A549 (cell line): ENCODE results near the gene TRABD2B. TPM values are rescaled to one million over a fixed set of nuclear protein-coding genes. Genes with fewer than 3 reads are reported as not detected.
A peak's percentile ranks its signal among the peaks of the same experiment; 100 is the strongest.

Experiments
- ATAC-seq, 2 experiments: fragments of 200-7000 bp in 1 of 2; fragments of >200 bp in 1 of 2; cut with Nextera tagmentation in 1 of 2; cut with Tn5 transposase in 1 of 2; 3 replicates each; pipeline versions ENCODE4 v1.8.0 to v1.9.1; 2018 to 2020; ENCODE audit warnings: mild to moderate bottlenecking in 1 of 2, moderate library complexity in 1 of 2
- CTCF ChIA-PET: fragments of 300-600 bp; sonication (Branson Sonifier 250); formaldehyde crosslinking; extraction: SDS; loops from one replicate; lab custom pipeline; 2021; ENCODE audit warnings: antibody characterized with exemption, inconsistent platforms; lab: Yijun Ruan, JAX
- POLR2A ChIA-PET: fragments of 350-600 bp; formaldehyde crosslinking; extraction: SDS; loops from one replicate; lab custom pipeline; 2021; ENCODE audit warnings: antibody characterized with exemption, inconsistent platforms; lab: Yijun Ruan, JAX
- DNase-seq, 2 experiments: peaks; one replicate each; pipeline versions ENCODE4 v3.0.0 to v3.0.0-alpha.2; 2011 to 2016; ENCODE audit warnings: low read depth in 1 of 2, low spot score in 1 of 2
- FAIRE-seq: peaks from 2 replicates; lab custom pipeline; 2011; peaks lifted over from hg19 to GRCh38; lab: Jason Lieb, UNC
- H3K27ac ChIP-seq, 2 experiments: fragments of >200 bp; sonication (Bioruptor Twin); formaldehyde crosslinking; 3 replicates each; pipeline ENCODE4 v1.5.1; 2016 to 2017
- H3K4me1 ChIP-seq: fragments of >200 bp; sonication (Bioruptor Twin); formaldehyde crosslinking; 3 replicates; pipeline ENCODE4 v1.6.1; 2016
- H3K4me2 ChIP-seq: fragments of >200 bp; sonication (Bioruptor Twin); formaldehyde crosslinking; 3 replicates; pipeline ENCODE4 v1.6.1; 2016
- H3K4me3 ChIP-seq: fragments of >200 bp; sonication (Bioruptor Twin); formaldehyde crosslinking; 3 replicates; pipeline ENCODE4 v1.5.1; 2016
- H3K9me3 ChIP-seq: fragments of >200 bp; sonication (Bioruptor Twin); formaldehyde crosslinking; 3 replicates; pipeline ENCODE4 v1.6.1; 2016
- BHLHE40 ChIP-seq: IDR thresholded peaks from 2 replicates; pipeline ENCODE4 v1.6.1; 2012; ENCODE audit warnings: low read depth, low read length, inconsistent platforms
- CBX8 ChIP-seq: fragments of 200-600 bp; sonication (generic); IDR thresholded peaks from 2 replicates; pipeline ENCODE4 v1.6.1; 2016
- CHD2 ChIP-seq: fragments of 150-350 bp; IDR thresholded peaks from 2 replicates; pipeline ENCODE4 v1.6.1; 2014; ENCODE audit warnings: low read length; ENCODE audit not compliant: partially characterized antibody
- CHD4 ChIP-seq: fragments of 200-600 bp; sonication (generic); IDR thresholded peaks from 2 replicates; pipeline ENCODE4 v1.6.1; 2016; ENCODE audit warnings: antibody characterized with exemption, mild to moderate bottlenecking, borderline replicate concordance
- ESRRA ChIP-seq: fragments of 150-350 bp; IDR thresholded peaks from 2 replicates; pipeline ENCODE4 v1.6.1; 2014; ENCODE audit warnings: mild to moderate bottlenecking, low read length, borderline replicate concordance
- FOSL2 ChIP-seq, 2 experiments: fragments of 450-650 bp in 1 of 2; fragments of >200 bp in 1 of 2; sonication (Bioruptor Twin) in 1 of 2; formaldehyde crosslinking; IDR thresholded peaks; 2 replicates each; pipeline versions ENCODE4 v1.5.0 to v1.6.1; 2016 to 2020; ENCODE audit warnings: mild to moderate bottlenecking in 1 of 2, moderate library complexity in 1 of 2
- HES2 ChIP-seq: fragments of >200 bp; sonication (Bioruptor Twin); formaldehyde crosslinking; IDR thresholded peaks from 2 replicates; pipeline ENCODE4 v1.6.1; 2016
- HOXB13 ChIP-seq: fragments of 250-450 bp; sonication (Bioruptor Pico); IDR thresholded peaks from 2 replicates; pipeline ENCODE4 v1.5.0; 2020; ENCODE audit warnings: low read depth, mild to moderate bottlenecking, moderate library complexity
- JUN ChIP-seq, 2 experiments: fragments of >200 bp; sonication (Bioruptor Twin); formaldehyde crosslinking; IDR thresholded peaks; 2 replicates in 1 of 2; 3 replicates in 1 of 2; pipeline ENCODE4 v1.6.1; 2016 to 2017
- JUNB ChIP-seq: fragments of >200 bp; sonication (Bioruptor Twin); formaldehyde crosslinking; IDR thresholded peaks from 2 replicates; pipeline ENCODE4 v1.6.1; 2016
- KDM1A ChIP-seq: fragments of 200-600 bp; sonication (generic); IDR thresholded peaks from 2 replicates; pipeline ENCODE4 v1.6.1; 2016; ENCODE audit warnings: low read depth, mild to moderate bottlenecking
- MAX ChIP-seq: IDR thresholded peaks from 2 replicates; pipeline ENCODE4 v1.6.1; 2012
- PHF8 ChIP-seq: fragments of 200-600 bp; sonication (generic); IDR thresholded peaks from 2 replicates; pipeline ENCODE4 v1.6.1; 2016; ENCODE audit warnings: low read depth, mild to moderate bottlenecking, antibody characterized with exemption, moderate library complexity, borderline replicate concordance
- POLR2A ChIP-seq: IDR thresholded peaks from 2 replicates; pipeline ENCODE4 v1.6.1; 2012; ENCODE audit warnings: mild to moderate bottlenecking, low read length
- RARB ChIP-seq: fragments of 250-450 bp; sonication (Bioruptor Pico); IDR thresholded peaks from 2 replicates; pipeline ENCODE4 v1.8.0; 2021; ENCODE audit warnings: mild to moderate bottlenecking, moderate library complexity
- RFX5 ChIP-seq: fragments of 450-650 bp; IDR thresholded peaks from 2 replicates; pipeline ENCODE4 v1.7.1; 2014; ENCODE audit warnings: antibody characterized with exemption, mild to moderate bottlenecking, moderate library complexity
- SREBF2 ChIP-seq: fragments of 450-650 bp; IDR thresholded peaks from 2 replicates; pipeline ENCODE4 v1.6.1; 2014; ENCODE audit warnings: mild to moderate bottlenecking, moderate library complexity
- ZFP36 ChIP-seq: fragments of 450-650 bp; IDR thresholded peaks from 2 replicates; pipeline ENCODE4 v1.6.1; 2014; ENCODE audit warnings: borderline replicate concordance; ENCODE audit not compliant: partially characterized antibody
- WGBS: methylation state at CpG from one replicate; pipeline ENCODE4 v1.1.6; 2017; ENCODE audit errors: missing lambda C conversion rate; 5-methylcytosine and 5-hydroxymethylcytosine counted together
- polyA plus RNA-seq, 4 experiments: library from polyadenylated mRNA; depleted of rRNA in 3 of 4; stranded (reverse); fragments of >200 nt; fragmentation: RNase III in 1 of 4; extraction: RNeasy Plus Mini Kit Qiagen cat#74134 plus additional on column Dnase treatment in 1 of 4; gene quantifications; 2 replicates in 3 of 4; 3 replicates in 1 of 4; pipeline ENCODE4 v1.2.3, GENCODE V29; 2011 to 2017
- TF ChIP-seq, protein P1 (sequence below): fragments of >200 bp; sonication (Bioruptor Twin); formaldehyde crosslinking; IDR thresholded peaks from 3 replicates; pipeline ENCODE4 v1.6.1; 2016
- TF ChIP-seq, protein P2 (sequence below): fragments of 250-450 bp; sonication (Bioruptor Pico); IDR thresholded peaks from 2 replicates; pipeline ENCODE4 v1.5.0; 2021; ENCODE audit warnings: mild to moderate bottlenecking, moderate library complexity, borderline replicate concordance

The TRABD2B gene
- polyA plus RNA-seq, 2 of the 4 experiments (the other 2 are of a cell fraction): 0.04 to 0.21 TPM

DNA sequence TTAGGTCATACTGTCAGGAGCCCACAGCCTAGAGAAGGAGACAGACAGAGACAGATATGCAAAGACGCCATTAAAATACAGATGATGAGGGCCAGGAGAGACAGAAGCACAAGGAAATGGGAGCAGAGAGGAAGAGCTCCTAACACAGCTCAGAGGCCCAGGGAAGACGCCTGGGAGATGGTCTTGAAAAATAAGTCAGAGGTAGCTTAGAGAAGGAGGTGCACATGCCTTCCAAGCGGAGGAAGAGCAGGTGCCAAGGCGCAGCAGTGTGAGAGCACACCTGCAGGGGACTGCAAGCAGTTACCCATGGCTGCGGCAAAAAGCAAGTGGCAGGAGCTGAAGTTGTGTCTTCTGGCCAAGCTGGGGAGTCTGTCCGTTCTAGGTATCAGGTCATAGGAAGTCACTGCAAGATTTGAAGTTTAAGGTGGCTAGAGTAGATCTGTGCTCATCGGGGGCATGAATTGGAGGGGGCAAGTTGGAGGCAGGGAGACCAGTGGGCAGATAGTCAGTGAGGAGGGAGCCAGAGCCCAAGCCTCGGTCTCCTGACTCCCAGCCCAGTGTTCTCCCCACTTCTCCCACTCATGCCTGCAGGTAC is 1.3 kb upstream of the TRABD2B start:
- Histone ChIP-seq H3K4me3 (no peak overlapping the region), H3K4me2 (no peak overlapping the region), H3K4me1 (no peaks in the 10 kb centered on the region), H3K9me3 (no peaks in the 10 kb centered on the region), H3K27ac (no peak overlapping the region)
- ChIA-PET CTCF (interaction anchor here (0.8 to 3.3 kb wide), 16 partner anchors 9 to 819 kb away, joined by 3 to 31 read pairs (median 3); no protein-coding TSS in a partner anchor), POLR2A (no interaction called here)
- no peak for DNase-seq
- 38% methylated on average over 8 of the region's 8 CpGs for WGBS
- no peak for ATAC-seq
- FAIRE-seq: no peak
- TF ChIP-seq POLR2A (no peak), CHD4 (no peak), ZFP36 (no peak), CHD2 (no peak), SREBF2 (no peak)
- TF ChIP-seq, protein P1, sequence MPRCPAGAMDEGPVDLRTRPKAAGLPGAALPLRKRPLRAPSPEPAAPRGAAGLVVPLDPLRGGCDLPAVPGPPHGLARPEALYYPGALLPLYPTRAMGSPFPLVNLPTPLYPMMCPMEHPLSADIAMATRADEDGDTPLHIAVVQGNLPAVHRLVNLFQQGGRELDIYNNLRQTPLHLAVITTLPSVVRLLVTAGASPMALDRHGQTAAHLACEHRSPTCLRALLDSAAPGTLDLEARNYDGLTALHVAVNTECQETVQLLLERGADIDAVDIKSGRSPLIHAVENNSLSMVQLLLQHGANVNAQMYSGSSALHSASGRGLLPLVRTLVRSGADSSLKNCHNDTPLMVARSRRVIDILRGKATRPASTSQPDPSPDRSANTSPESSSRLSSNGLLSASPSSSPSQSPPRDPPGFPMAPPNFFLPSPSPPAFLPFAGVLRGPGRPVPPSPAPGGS: no peak
- TF ChIP-seq, all 56 proteins: peak for 0

DNA sequence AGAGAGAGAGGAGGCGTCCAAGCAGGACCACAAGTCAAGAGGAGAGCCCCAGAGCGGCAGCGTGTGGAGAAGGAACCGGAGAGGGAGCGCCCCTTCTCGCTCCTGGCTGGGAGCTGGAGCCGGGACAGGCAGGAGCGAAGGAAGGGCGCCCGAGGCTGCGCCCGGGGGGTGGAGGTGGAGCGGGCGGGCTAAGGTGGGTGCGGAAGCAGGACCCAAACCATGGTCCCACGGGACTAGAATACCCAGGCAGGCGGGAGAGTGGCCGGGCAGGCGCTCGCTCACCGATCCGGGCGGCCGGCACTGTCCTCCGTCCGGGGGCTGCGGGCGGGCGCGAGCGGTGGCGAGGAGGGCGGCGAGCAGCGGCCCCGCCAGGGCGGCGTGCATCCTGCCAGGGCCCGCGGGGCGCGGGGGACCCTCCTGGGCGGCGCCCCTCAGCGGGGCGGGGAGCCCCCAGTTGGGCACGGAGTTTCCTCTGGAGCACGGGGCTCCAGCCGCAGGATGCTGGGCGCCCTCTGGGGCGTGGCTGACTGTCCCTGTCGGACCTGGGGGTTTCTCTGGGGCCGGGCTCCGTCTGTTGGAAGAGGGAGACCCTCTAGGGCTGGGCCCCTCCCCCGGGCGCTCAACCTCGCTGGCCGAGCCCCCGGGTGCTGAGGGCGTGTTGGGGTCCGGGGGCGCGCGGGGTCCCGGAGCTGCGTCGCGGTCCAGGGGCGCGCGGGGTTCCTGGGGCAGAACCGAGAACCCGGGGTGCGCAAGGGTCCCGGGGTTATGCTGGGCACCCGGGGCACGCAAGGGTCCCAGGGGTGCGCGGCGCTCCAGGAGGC is 569 bp downstream of the TRABD2B start:
- peak; percentile 67 to 69 for ATAC-seq
- H3K4me1 ChIP-seq: no peaks in the 10 kb centered on the region
- no peaks in the 10 kb centered on the region for H3K9me3 ChIP-seq
- TF ChIP-seq JUN (IDR thresholded peaks at IDR 0.05) (no peak), FOSL2 (IDR thresholded peaks at IDR 0.05) (no peak), FOSL2 (CRISPR knock-in tag; IDR thresholded peaks at IDR 0.05) (no peak), HOXB13 (CRISPR knock-in tag) (no peak), MAX (no peak), HES2 (no peak), KDM1A (no peak), ESRRA (no peak), RFX5 (no peak), PHF8 (no peak), BHLHE40 (no peak), JUNB (no peak), CBX8 (no peak), RARB (CRISPR knock-in tag) (no peak)
- TF ChIP-seq, protein P2, sequence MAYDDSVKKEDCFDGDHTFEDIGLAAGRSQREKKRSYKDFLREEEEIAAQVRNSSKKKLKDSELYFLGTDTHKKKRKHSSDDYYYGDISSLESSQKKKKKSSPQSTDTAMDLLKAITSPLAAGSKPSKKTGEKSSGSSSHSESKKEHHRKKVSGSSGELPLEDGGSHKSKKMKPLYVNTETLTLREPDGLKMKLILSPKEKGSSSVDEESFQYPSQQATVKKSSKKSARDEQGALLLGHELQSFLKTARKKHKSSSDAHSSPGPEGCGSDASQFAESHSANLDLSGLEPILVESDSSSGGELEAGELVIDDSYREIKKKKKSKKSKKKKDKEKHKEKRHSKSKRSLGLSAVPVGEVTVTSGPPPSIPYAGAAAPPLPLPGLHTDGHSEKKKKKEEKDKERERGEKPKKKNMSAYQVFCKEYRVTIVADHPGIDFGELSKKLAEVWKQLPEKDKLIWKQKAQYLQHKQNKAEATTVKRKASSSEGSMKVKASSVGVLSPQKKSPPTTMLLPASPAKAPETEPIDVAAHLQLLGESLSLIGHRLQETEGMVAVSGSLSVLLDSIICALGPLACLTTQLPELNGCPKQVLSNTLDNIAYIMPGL (CRISPR knock-in tag): no peak
- 6% methylated on average over 20 of the region's 80 CpGs for WGBS
- peak overlapping the region; percentile 75 to 96 for H3K27ac ChIP-seq
- FAIRE-seq: no peak
- peak overlapping the region; percentile 83 for H3K4me3 ChIP-seq
- DNase-seq: peak in 1 of 2 experiments; percentile 15
- CTCF ChIA-PET: interaction anchor here (0.7 to 3.3 kb wide), 7 partner anchors 11 to 208 kb away, joined by 3 to 31 read pairs (median 7); no protein-coding TSS in a partner anchor
- H3K4me2 ChIP-seq: peak overlapping the region; percentile 99
- POLR2A ChIA-PET: no interaction called here
